DND-41 (cell line): Measurements from ENCODE around the gene SUPT3H.

Experiments
- ATAC-seq: fragments of 200-7000 bp; cut with Tn5 transposase; 3 replicates; pipeline ENCODE4 v1.9.1; 2021; ENCODE audit warnings: low read depth; ENCODE audit not compliant: insufficient read depth
- DNase-seq: peaks from one replicate; pipeline ENCODE4 v3.0.0-alpha.2; 2020
- H2AFZ ChIP-seq: 2 replicates; pipeline ENCODE4 v1.6.0; 2012; ENCODE audit warnings: low read depth, low read length
- H3K27ac ChIP-seq: 2 replicates; pipeline ENCODE4 v1.5.1; 2012; ENCODE audit warnings: low read length, inconsistent platforms
- H3K27me3 ChIP-seq: fragments of 200-600 bp; sonication (generic); 2 replicates; pipeline ENCODE4 v1.6.0; 2012; ENCODE audit warnings: low read length, mild to moderate bottlenecking, inconsistent platforms; ENCODE audit not compliant: insufficient read depth, poor library complexity
- H3K36me3 ChIP-seq: 2 replicates; pipeline ENCODE4 v1.5.1; 2012; ENCODE audit warnings: low read length, inconsistent platforms; ENCODE audit not compliant: insufficient read depth
- H3K4me1 ChIP-seq: 2 replicates; pipeline ENCODE4 v1.5.1; 2012; ENCODE audit warnings: mild to moderate bottlenecking, low read length; ENCODE audit not compliant: insufficient read depth
- H3K4me2 ChIP-seq: 2 replicates; pipeline ENCODE4 v1.6.0; 2012; ENCODE audit warnings: mild to moderate bottlenecking, moderate library complexity, low read length, inconsistent platforms; ENCODE audit not compliant: insufficient read depth
- H3K4me3 ChIP-seq, 2 experiments: fragments of 200-600 bp in 1 of 2; shearing (Covaris generic) in 1 of 2; 2 replicates each; pipeline ENCODE4 v1.5.1; 2012 to 2016; ENCODE audit warnings: inconsistent platforms in 2 of 2, low read length in 2 of 2, mild to moderate bottlenecking in 2 of 2, low read depth in 1 of 2, moderate library complexity in 1 of 2
- H3K79me2 ChIP-seq: 2 replicates; pipeline ENCODE4 v1.6.0; 2012; ENCODE audit warnings: low read length, inconsistent platforms; ENCODE audit not compliant: insufficient read depth
- H3K9ac ChIP-seq: 2 replicates; pipeline ENCODE4 v1.6.0; 2012; ENCODE audit warnings: low read depth, mild to moderate bottlenecking, inconsistent platforms, low read length, moderate library complexity
- H3K9me3 ChIP-seq: 2 replicates; pipeline ENCODE4 v1.5.1; 2012; ENCODE audit warnings: low read length, moderate library complexity, mild to moderate bottlenecking, inconsistent platforms; ENCODE audit not compliant: insufficient read depth, severe bottlenecking
- H4K20me1 ChIP-seq: 2 replicates; pipeline ENCODE4 v1.6.0; 2012; ENCODE audit warnings: low read length; ENCODE audit not compliant: insufficient read depth
- CTCF ChIP-seq: IDR thresholded peaks from 2 replicates; pipeline ENCODE4 v1.5.1; 2012; ENCODE audit warnings: borderline replicate concordance, low read length, moderate library complexity, mild to moderate bottlenecking; ENCODE audit not compliant: poor library complexity, severe bottlenecking; ENCODE audit errors: extremely low read depth
- EZH2 ChIP-seq: IDR thresholded peaks from 3 replicates; pipeline ENCODE4 v1.6.1; 2012; ENCODE audit warnings: borderline replicate concordance, low read depth, mild to moderate bottlenecking, moderate library complexity, low read length, inconsistent platforms; ENCODE audit not compliant: severe bottlenecking

The SUPT3H gene

GRCh38 chr6:44856479-44856878 lies 521.3 kb downstream of the SUPT3H start:
- no peak overlapping the region for H3K9ac ChIP-seq
- no peaks in the 10 kb centered on the region for H3K4me1 ChIP-seq
- no peak for DNase-seq

DNA sequence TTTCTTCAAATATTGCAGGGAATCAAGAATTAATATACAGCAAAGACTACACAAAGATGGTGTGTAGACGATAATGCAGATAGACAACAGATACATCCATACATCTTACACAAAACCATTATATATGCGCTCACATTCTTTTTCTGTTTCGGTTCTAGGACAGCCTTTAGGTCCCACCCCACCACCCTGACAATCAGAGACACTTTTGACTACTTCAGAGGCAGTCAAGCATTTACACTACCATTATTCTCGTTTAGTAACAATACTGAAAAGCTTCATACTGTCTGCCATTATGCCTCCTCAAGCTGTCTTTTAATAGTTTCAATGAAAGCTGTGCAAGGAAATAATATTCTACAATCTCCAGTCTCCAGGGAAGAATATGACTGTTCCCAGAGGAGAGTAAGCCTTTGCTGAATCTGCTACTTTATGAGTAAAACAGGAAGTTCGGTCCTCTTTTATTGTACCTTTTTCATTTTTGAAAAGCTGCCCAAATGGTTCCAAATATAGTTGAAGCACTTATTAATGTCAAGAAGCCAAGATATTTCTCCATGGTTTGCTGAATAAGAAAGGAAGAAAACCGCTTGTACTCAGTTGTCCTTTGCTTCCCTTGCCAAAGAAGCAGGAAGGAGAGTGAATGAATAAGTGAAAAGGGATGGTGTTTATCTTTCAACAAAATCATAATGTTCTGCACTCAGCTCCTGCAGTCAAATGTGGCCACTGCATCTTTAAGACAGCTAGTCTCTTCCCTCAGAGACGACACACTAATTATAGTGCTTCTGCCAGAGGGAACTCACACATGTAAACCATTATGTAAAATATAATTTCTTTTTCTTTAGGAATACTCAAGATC lies 521.9 kb downstream of the SUPT3H start:
- TF ChIP-seq EZH2, result no peak
- no peak for TF ChIP-seq CTCF
- Histone ChIP-seq H3K4me1 (no peaks in the 10 kb centered on the region), H3K9me3 (no peaks in the 10 kb centered on the region), H3K4me3 (no peak overlapping the region), H3K9ac (no peak overlapping the region), H3K27ac (no peak overlapping the region), H3K27me3 (no peaks in the 10 kb centered on the region), H3K4me2 (no peak overlapping the region), H3K36me3 (no peaks in the 10 kb centered on the region), H3K79me2 (no peaks in the 10 kb centered on the region), H4K20me1 (no peaks in the 10 kb centered on the region), H2AFZ (no peak overlapping the region)
- ATAC-seq (no peak), DNase-seq (no peak)

More at GRCh38 chr6:44856479-44856878, 521.3 kb downstream of the SUPT3H start:
- no peak for TF ChIP-seq EZH2
- TF ChIP-seq CTCF, result no peak
- Histone ChIP-seq H3K36me3 (no peaks in the 10 kb centered on the region), H3K79me2 (no peaks in the 10 kb centered on the region), H3K4me2 (no peak overlapping the region), H3K27ac (no peak overlapping the region), H3K27me3 (no peaks in the 10 kb centered on the region), H2AFZ (no peak overlapping the region), H4K20me1 (no peaks in the 10 kb centered on the region), H3K4me3 (no peak overlapping the region), H3K9me3 (no peaks in the 10 kb centered on the region)
- ATAC-seq, result no peak

DNA sequence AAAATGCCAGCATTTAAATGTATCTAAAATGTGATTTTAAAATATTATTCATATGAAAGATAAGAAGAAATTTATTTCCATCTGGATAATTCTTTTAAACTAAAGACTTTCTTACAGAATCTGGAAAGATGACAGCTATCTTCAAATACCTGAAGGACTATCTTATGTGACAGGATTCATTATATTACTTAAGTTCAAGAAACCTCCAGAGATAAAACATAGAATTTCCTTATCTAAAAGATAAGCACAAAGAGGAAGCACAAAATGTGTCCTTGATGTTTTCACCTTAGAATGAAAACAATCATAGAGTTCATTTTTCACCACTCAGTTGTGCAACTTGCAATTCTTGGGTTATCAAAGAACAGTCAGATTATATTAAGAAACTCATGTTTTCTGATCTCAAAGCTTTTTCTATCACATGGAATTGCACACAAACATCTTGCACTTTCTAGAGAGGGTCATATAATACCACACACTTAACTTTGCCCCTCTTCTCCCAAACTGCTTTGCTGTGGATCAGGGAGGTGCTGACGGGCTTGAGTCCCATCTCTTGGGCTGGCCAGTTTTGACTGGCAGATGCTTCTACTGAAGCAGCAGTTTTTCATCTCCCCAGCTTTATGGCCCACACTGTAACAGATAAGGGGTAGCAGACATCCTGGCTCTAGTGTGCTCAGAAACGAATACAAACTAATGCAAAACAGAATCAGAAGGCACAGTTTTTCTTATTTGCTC lies 522.9 kb downstream of the SUPT3H start:
- Histone ChIP-seq H2AFZ (no peak overlapping the region), H3K9me3 (no peaks in the 10 kb centered on the region), H3K27ac (no peak overlapping the region), H3K4me2 (no peak overlapping the region), H4K20me1 (no peaks in the 10 kb centered on the region), H3K36me3 (no peaks in the 10 kb centered on the region), H3K27me3 (no peaks in the 10 kb centered on the region), H3K4me3 (no peak overlapping the region), H3K79me2 (no peaks in the 10 kb centered on the region), H3K4me1 (no peaks in the 10 kb centered on the region), H3K9ac (no peak overlapping the region)
- TF ChIP-seq EZH2, result no peak
- no peak for TF ChIP-seq CTCF
- no peak for ATAC-seq
- DNase-seq, result no peak
